Measurements from ENCODE around the gene TNNT2. TPM values are rescaled to one million over a fixed set of nuclear protein-coding genes. Genes with fewer than 3 reads are reported as not detected.

TNNT2 gene
- total and polyA plus RNA-seq, 8 donors, result 0.06 to 7.0 (median 0.99) TPM

GRCh38 chr1:201353186-201353940 is 24.1 kb downstream of the TNNT2 start:
- no peak overlapping the region for H3K27ac ChIP-seq
- TF ChIP-seq, protein P1, sequence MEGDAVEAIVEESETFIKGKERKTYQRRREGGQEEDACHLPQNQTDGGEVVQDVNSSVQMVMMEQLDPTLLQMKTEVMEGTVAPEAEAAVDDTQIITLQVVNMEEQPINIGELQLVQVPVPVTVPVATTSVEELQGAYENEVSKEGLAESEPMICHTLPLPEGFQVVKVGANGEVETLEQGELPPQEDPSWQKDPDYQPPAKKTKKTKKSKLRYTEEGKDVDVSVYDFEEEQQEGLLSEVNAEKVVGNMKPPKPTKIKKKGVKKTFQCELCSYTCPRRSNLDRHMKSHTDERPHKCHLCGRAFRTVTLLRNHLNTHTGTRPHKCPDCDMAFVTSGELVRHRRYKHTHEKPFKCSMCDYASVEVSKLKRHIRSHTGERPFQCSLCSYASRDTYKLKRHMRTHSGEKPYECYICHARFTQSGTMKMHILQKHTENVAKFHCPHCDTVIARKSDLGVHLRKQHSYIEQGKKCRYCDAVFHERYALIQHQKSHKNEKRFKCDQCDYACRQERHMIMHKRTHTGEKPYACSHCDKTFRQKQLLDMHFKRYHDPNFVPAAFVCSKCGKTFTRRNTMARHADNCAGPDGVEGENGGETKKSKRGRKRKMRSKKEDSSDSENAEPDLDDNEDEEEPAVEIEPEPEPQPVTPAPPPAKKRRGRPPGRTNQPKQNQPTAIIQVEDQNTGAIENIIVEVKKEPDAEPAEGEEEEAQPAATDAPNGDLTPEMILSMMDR (IDR thresholded peaks at IDR 0.05), result no peak
- H3K36me3 ChIP-seq, result no peaks in the 10 kb centered on the region
- no peaks in the 10 kb centered on the region for H3K27me3 ChIP-seq
- intact Hi-C loops (cut with DNase I), result loop anchor here in 1 of 3 donors (10.0 kb wide), 1 partner anchor 99 kb away; no protein-coding TSS in a partner anchor
- no peaks in the 10 kb centered on the region for H3K4me1 ChIP-seq
- H3K9me3 ChIP-seq, result no peaks in the 10 kb centered on the region
- 74 to 87% methylated on average over 13 of the region's 13 CpGs for WGBS, 2 donors
- peak in 1 of 6 donors; percentile 34 for DNase-seq
- ATAC-seq, result no peak
- no peak for FAIRE-seq
- no peak overlapping the region for H3K4me3 ChIP-seq

DNA sequence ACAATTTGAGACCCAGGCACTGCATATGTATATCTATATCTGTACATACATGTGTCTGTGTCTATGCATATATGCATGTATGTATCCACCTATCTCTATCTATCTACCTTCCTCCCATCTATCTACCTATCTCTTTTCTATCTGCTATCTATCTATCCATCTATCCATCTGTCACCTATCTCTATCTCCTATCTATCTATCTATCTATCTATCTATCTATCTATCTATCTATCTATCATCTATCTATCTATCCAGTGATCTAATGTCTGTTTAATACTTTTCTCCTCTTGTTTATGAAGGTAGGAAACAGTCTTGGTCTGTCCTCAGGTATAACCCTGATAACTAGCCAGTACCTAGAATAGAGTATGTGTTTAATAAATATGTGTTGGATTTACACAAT is 25.9 kb downstream of the TNNT2 start:
- TF ChIP-seq, protein P1 (IDR thresholded peaks at IDR 0.05), result no peak
- H3K27me3 ChIP-seq, result no peaks in the 10 kb centered on the region
- DNase-seq, result no peak
- H3K4me1 ChIP-seq, result no peaks in the 10 kb centered on the region
- no peaks in the 10 kb centered on the region for H3K36me3 ChIP-seq
- no peaks in the 10 kb centered on the region for H3K9me3 ChIP-seq
- intact Hi-C loops (cut with DNase I), result loop anchor here in 1 of 3 donors (10.0 kb wide), 1 partner anchor 97 kb away; no protein-coding TSS in a partner anchor
- ATAC-seq, result no peak
- H3K4me3 ChIP-seq, result no peak overlapping the region
- no peak for FAIRE-seq
- H3K27ac ChIP-seq, result no peak overlapping the region

DNA sequence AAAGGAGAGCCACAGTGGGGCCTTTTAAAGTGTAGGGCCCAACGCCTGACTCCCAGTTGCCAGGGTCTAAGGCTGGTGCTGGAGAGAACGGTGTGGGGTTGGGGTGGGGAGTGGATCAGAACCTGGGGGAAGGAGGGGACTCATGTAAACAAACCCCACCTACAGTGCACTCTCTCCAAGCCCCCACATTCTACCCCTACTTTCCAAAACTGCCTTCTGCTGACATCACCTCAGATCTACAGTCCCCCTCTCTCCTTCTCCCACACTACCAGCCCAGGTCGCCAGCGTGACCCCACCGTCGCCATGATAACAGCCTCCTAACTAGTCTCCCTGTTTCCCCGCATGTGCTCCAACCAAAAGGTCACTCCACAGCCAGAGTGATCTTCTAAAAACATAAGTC is 26.6 kb downstream of the TNNT2 start:
- FAIRE-seq, result no peak

GRCh38 chr1:201350361-201350725 is 27.1 kb downstream of the TNNT2 start:
- H3K36me3 ChIP-seq, result no peaks in the 10 kb centered on the region
- TF ChIP-seq, protein P1 (IDR thresholded peaks at IDR 0.05), result no peak
- FAIRE-seq, result no peak
- 49 to 56% methylated on average over 2 of the region's 2 CpGs for WGBS, 2 donors
- H3K4me3 ChIP-seq, result no peak overlapping the region
- ATAC-seq, result no peak
- no peaks in the 10 kb centered on the region for H3K27me3 ChIP-seq
- no peaks in the 10 kb centered on the region for H3K4me1 ChIP-seq
- no peak overlapping the region for H3K27ac ChIP-seq
- no peaks in the 10 kb centered on the region for H3K9me3 ChIP-seq
- intact Hi-C loops (cut with DNase I), result loop anchor here in 1 of 3 donors (10.0 kb wide), 1 partner anchor 96 kb away; no protein-coding TSS in a partner anchor
- DNase-seq, result peak in 1 of 6 donors; percentile 34

More for the DNA sequence above, 26.6 kb downstream of the TNNT2 start:
- TF ChIP-seq, protein P1 (IDR thresholded peaks at IDR 0.05), result no peak
- Histone ChIP-seq H3K36me3 (no peaks in the 10 kb centered on the region), H3K4me1 (no peaks in the 10 kb centered on the region), H3K4me3 (no peak overlapping the region), H3K27ac (no peak overlapping the region), H3K9me3 (no peaks in the 10 kb centered on the region), H3K27me3 (no peaks in the 10 kb centered on the region)
- DNase-seq (peak in 2 of 6 donors; percentile 10 to 14), ATAC-seq (no peak)
- WGBS, 2 donors, result 75 to 78% methylated on average over 7 of the region's 7 CpGs
- intact Hi-C loops (cut with DNase I), result loop anchor here in 1 of 3 donors (10.0 kb wide), 1 partner anchor 96 kb away; no protein-coding TSS in a partner anchor

DNA sequence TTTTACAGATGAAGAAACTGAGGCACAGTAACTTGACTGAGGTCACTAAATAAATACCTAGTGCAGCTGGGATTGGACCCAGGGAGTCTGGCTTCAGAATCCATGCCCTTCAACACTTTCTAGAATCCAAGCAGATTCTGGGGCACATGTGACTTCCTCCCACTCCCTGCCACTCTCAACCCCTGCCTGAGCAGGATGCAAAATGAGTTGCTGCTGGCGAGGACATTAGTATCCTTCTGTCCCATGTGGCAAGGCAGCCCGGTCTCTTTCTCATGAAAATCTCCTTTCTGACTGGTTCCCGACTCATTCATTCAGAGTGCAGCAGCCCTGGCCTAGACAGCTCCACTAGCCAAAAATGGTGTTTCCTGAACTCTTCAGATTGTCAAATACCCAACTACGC is 28.4 kb downstream of the TNNT2 start:
- H3K27me3 ChIP-seq, result no peaks in the 10 kb centered on the region
- no peaks in the 10 kb centered on the region for H3K9me3 ChIP-seq
- FAIRE-seq (no peak), DNase-seq (no peak), ATAC-seq (no peak)
- H3K4me1 ChIP-seq, result no peaks in the 10 kb centered on the region
- H3K4me3 ChIP-seq, result no peak overlapping the region
- TF ChIP-seq, protein P1 (IDR thresholded peaks at IDR 0.05), result no peak
- no peak overlapping the region for H3K27ac ChIP-seq
- 73 to 85% methylated on average over 4 of the region's 4 CpGs for WGBS, 2 donors
- no peaks in the 10 kb centered on the region for H3K36me3 ChIP-seq
- intact Hi-C loops (cut with DNase I), result no loop called here
